GM12878 (cell line): ENCODE measurements around the gene SDK2. TPM values are rescaled to one million over a fixed set of nuclear protein-coding genes. Genes with fewer than 3 reads are reported as not detected.

Experiments used
- ATAC-seq: fragments of 200-7000 bp; cut with Tn5 transposase; 3 replicates; pipeline ENCODE4 v1.9.1; 2020; ENCODE audit warnings: mild to moderate bottlenecking, moderate library complexity
- BruUV-seq: library from RNA; stranded (reverse); fragments of 400-500 nt; replicated peaks from 2 replicates; lab custom pipeline; 2021; lab: Mats Ljungman, UMichigan
- CTCF ChIA-PET: fragments of 300-600 bp; sonication (Branson Sonifier 250); formaldehyde crosslinking; extraction: SDS; loops from one replicate; lab custom pipeline; 2021; ENCODE audit warnings: inconsistent platforms; lab: Yijun Ruan, JAX
- POLR2A ChIA-PET: fragments of 350-600 bp; formaldehyde crosslinking; extraction: SDS; loops from one replicate; lab custom pipeline; 2021; ENCODE audit warnings: inconsistent platforms; lab: Charles Lee
- RAD21 ChIA-PET: fragments of 300-600 bp; sonication (Branson Sonifier 250); formaldehyde crosslinking; loops from one replicate; lab custom pipeline; 2023; ENCODE audit warnings: antibody characterized with exemption; ENCODE audit not compliant: unreplicated experiment; lab: Charles Lee
- SMC1A ChIA-PET: fragments of 300-600 bp; sonication (Branson Sonifier 250); formaldehyde crosslinking; loops from one replicate; lab custom pipeline; 2023; ENCODE audit not compliant: unreplicated experiment, uncharacterized antibody; lab: Charles Lee
- DNase-seq: peaks from one replicate; pipeline ENCODE4 v3.0.0-alpha.2; 2011; ENCODE audit warnings: low read depth, low spot score
- FAIRE-seq: peaks from 3 replicates; lab custom pipeline; 2011; peaks lifted over from hg19 to GRCh38; lab: Jason Lieb, UNC
- H2AFZ ChIP-seq: 2 replicates; pipeline ENCODE4 v1.6.0; 2011; ENCODE audit warnings: low read depth, low read length, control low read depth; ENCODE audit not compliant: control insufficient read depth
- H3K27ac ChIP-seq: 2 replicates; pipeline ENCODE4 v1.5.1; 2011; ENCODE audit warnings: control low read depth; ENCODE audit not compliant: control insufficient read depth, insufficient read depth
- H3K27me3 ChIP-seq, 2 experiments: replicated peaks in 1 of 2; 2 replicates each; pipeline versions ENCODE4 v1.6.0 to v1.6.1; 2011; ENCODE audit warnings: low read length in 1 of 2; ENCODE audit not compliant: control insufficient read depth in 2 of 2, insufficient read depth in 2 of 2
- H3K36me3 ChIP-seq, 2 experiments: 2 replicates each; pipeline ENCODE4 v1.5.1; 2011; ENCODE audit warnings: low read length in 1 of 2; ENCODE audit not compliant: control insufficient read depth in 2 of 2, insufficient read depth in 2 of 2
- H3K4me1 ChIP-seq: 2 replicates; pipeline ENCODE4 v1.6.1; 2011; ENCODE audit warnings: mild to moderate bottlenecking, low read length, moderate library complexity, mixed read lengths; ENCODE audit not compliant: control insufficient read depth, insufficient read depth
- H3K4me2 ChIP-seq: 2 replicates; pipeline ENCODE4 v1.6.0; 2011; ENCODE audit warnings: control low read depth; ENCODE audit not compliant: control insufficient read depth, insufficient read depth
- H3K4me3 ChIP-seq: fragments of 200-600 bp; sonication (generic); 2 replicates; pipeline ENCODE4 v1.5.1; 2016
- H3K79me2 ChIP-seq: 2 replicates; pipeline ENCODE4 v1.6.0; 2011; ENCODE audit warnings: low read length; ENCODE audit not compliant: control insufficient read depth, insufficient read depth
- H3K9ac ChIP-seq: 2 replicates; pipeline ENCODE4 v1.8.0; 2011; ENCODE audit warnings: low read length, control low read depth, mixed read lengths; ENCODE audit not compliant: control insufficient read depth, insufficient read depth
- H3K9me3 ChIP-seq: replicated peaks from 3 replicates; pipeline ENCODE4 v1.5.1; 2011; ENCODE audit warnings: mild to moderate bottlenecking, low read length; ENCODE audit not compliant: control insufficient read depth, insufficient read depth
- H4K20me1 ChIP-seq: 2 replicates; pipeline ENCODE4 v1.6.0; 2011; ENCODE audit not compliant: control insufficient read depth, insufficient read depth
- CEBPB ChIP-seq, 2 experiments: fragments of 150-350 bp in 1 of 2; IDR thresholded peaks; 2 replicates each; pipeline ENCODE4 v1.6.1; 2012 to 2014; ENCODE audit warnings: low read depth in 2 of 2, low read length in 2 of 2, borderline replicate concordance in 1 of 2, inconsistent platforms in 1 of 2
- CEBPZ ChIP-seq: fragments of 150-350 bp; IDR thresholded peaks from 2 replicates; pipeline ENCODE4 v1.6.1; 2016; ENCODE audit warnings: low read depth, low read length
- CHD1 ChIP-seq: IDR thresholded peaks from 2 replicates; pipeline ENCODE4 v1.6.1; 2012; ENCODE audit warnings: low read depth, low read length, improper control_type of control experiment
- EZH2 ChIP-seq: IDR thresholded peaks from 2 replicates; pipeline ENCODE4 v1.6.1; 2012; ENCODE audit warnings: low read depth, mild to moderate bottlenecking, control low read depth, inconsistent platforms, low read length, borderline replicate concordance; ENCODE audit not compliant: control insufficient read depth
- HDGF ChIP-seq: fragments of 450-650 bp; IDR thresholded peaks from 2 replicates; pipeline ENCODE4 v1.6.1; 2016; ENCODE audit warnings: antibody characterized with exemption
- PBX3 ChIP-seq: IDR thresholded peaks from 2 replicates; pipeline ENCODE4 v1.6.1; 2011; ENCODE audit warnings: mild to moderate bottlenecking, low read depth, low read length, moderate library complexity; ENCODE audit not compliant: insufficient replicate concordance
- STAT3 ChIP-seq: IDR thresholded peaks from 2 replicates; pipeline ENCODE4 v1.6.1; 2011; ENCODE audit warnings: low read depth, low read length, improper control_type of control experiment
- ZZZ3 ChIP-seq: IDR thresholded peaks from 2 replicates; pipeline ENCODE4 v1.6.1; 2011; ENCODE audit warnings: low read depth; ENCODE audit not compliant: control insufficient read depth, insufficient read length
- WGBS: methylation state at CpG from one replicate; pipeline ENCODE4 v1.1.6; 2016; ENCODE audit warnings: low lambda C conversion rate; ENCODE audit not compliant: insufficient replicate concordance, insufficient coverage; ENCODE audit errors: missing lambda C conversion rate; 5-methylcytosine and 5-hydroxymethylcytosine counted together
- in situ Hi-C: fragments of 300-500 bp; cut with MboI; formaldehyde crosslinking; loops from 9 replicates; pipeline ENCODE4 v1.14.3; 2018; ENCODE audit warnings: mixed read lengths
- intact Hi-C: fragments of 100-400 bp; cut with micrococcal nuclease; formaldehyde crosslinking; loops from one replicate; pipeline ENCODE4 v1.14.2; 2022; ENCODE audit not compliant: unreplicated experiment
- polyA plus RNA-seq, 11 experiments: library from polyadenylated mRNA; depleted of rRNA in 4 of 11; unstranded in 6 of 11; stranded (reverse) in 5 of 11; fragments of >200 nt; fragmentation: Nextera tagmentation in 4 of 11; fragmentation: Illumina TruSeq in 1 of 11; extraction: Ambion mirVana in 4 of 11; extraction: Trizol in 1 of 11; gene quantifications; 1 replicate in 1 of 11; 2 replicates in 10 of 11; pipeline versions ENCODE4 v1.2.1 to v1.2.3, GENCODE V29; 2011 to 2016; ENCODE audit warnings: inconsistent platforms in 2 of 11, missing spikeins in 2 of 11, low read depth in 1 of 11
- total RNA-seq, 4 experiments: library from RNA; depleted of rRNA in 3 of 4; stranded (reverse); fragments of >200 nt in 3 of 4; fragmentation: Illumina TruSeq in 1 of 4; extraction: Trizol in 1 of 4; gene quantifications; 2 replicates each; pipeline versions ENCODE4 v1.2.1 to v1.2.3, GENCODE V29; 2013 to 2021

The SDK2 gene
- total and polyA plus RNA-seq, 10 of the 15 experiments (the other 5 are each of a cell fraction or from before 2014, with no cell fraction given) = 0.03 to 0.08 (median 0.03) TPM; not detected in 7

GRCh38 chr17:73513426-73513825 lies 130.8 kb downstream of the SDK2 start (continued):
- no peak for TF ChIP-seq ZZZ3

GRCh38 chr17:73511719-73512115 lies 132.5 kb downstream of the SDK2 start:
- no peaks in the 10 kb centered on the region for H3K4me1 ChIP-seq
- ChIA-PET POLR2A (no interaction called here), CTCF (interaction anchor here (0.6 kb wide), 1 partner anchor 18 kb away, joined by 4 read pairs; no protein-coding TSS in a partner anchor), SMC1A (no interaction called here), RAD21 (no interaction called here)
- FAIRE-seq = no peak
- no peak overlapping the region for H3K4me3 ChIP-seq
- BruUV-seq = no TSS peak
- no peaks in the 10 kb centered on the region for H3K79me2 ChIP-seq
- no peak overlapping the region for H2AFZ ChIP-seq
- no peaks in the 10 kb centered on the region for H4K20me1 ChIP-seq
- no peaks in the 10 kb centered on the region for H3K9me3 ChIP-seq
- in situ Hi-C loops = no loop called here
- ATAC-seq = no peak
- H3K4me2 ChIP-seq = no peak overlapping the region
- WGBS = 19% methylated on average over 5 of the region's 5 CpGs
- H3K36me3 ChIP-seq = no peaks in the 10 kb centered on the region
- no peak overlapping the region for H3K9ac ChIP-seq
- H3K27ac ChIP-seq = no peak overlapping the region
- intact Hi-C loops = no loop called here
- H3K27me3 ChIP-seq = no peaks in the 10 kb centered on the region; a peak in 1 of 4 replicates
- no peak for DNase-seq
- TF ChIP-seq HDGF (no peak), PBX3 (no peak), CEBPZ (no peak), EZH2 (no peak), CHD1 (no peak), STAT3 (no peak), CEBPB (IDR thresholded peaks at IDR 0.05; ENCODE audit: borderline replicate concordance in 1 of 2, low read depth in 2 of 2, low read length in 2 of 2) (no peak)
